ENCODE measurements around the gene RAB28.

DNA sequence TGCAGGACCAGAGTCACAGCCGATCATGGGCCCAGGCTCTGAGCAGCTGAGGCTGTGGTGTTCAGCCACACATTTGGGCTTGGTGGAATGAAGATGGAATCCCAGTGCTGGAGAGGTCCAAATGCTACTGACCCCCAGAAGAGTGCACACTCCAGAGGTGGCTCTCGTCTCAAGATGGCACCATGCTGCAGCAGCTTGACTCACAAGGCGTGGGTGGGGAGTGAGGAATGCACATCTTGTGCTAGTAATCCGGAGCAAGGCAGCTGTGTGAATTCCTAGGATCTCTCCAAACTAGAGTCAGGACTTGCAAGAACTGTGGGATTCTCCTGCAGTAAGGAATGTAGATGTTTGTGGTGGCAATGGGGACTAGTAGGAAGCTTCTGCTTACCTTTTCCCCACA is 28.7 kb downstream of the RAB28 start:
- TF ChIP-seq, protein P1, sequence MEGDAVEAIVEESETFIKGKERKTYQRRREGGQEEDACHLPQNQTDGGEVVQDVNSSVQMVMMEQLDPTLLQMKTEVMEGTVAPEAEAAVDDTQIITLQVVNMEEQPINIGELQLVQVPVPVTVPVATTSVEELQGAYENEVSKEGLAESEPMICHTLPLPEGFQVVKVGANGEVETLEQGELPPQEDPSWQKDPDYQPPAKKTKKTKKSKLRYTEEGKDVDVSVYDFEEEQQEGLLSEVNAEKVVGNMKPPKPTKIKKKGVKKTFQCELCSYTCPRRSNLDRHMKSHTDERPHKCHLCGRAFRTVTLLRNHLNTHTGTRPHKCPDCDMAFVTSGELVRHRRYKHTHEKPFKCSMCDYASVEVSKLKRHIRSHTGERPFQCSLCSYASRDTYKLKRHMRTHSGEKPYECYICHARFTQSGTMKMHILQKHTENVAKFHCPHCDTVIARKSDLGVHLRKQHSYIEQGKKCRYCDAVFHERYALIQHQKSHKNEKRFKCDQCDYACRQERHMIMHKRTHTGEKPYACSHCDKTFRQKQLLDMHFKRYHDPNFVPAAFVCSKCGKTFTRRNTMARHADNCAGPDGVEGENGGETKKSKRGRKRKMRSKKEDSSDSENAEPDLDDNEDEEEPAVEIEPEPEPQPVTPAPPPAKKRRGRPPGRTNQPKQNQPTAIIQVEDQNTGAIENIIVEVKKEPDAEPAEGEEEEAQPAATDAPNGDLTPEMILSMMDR (IDR thresholded peaks at IDR 0.05): no peak
- TF ChIP-seq EZH2 (IDR thresholded peaks at IDR 0.05): no peak
